Fibroblast of mammary gland (primary cell): ENCODE measurements around the gene SETBP1.

ENCODE experiments used
- DNase-seq: peaks from one replicate; pipeline ENCODE4 v3.0.0-alpha.2; 2010; ENCODE audit warnings: low read depth
- H3K4me3 ChIP-seq: 2 replicates; pipeline ENCODE4 v1.5.1; 2011; ENCODE audit warnings: low read depth, mild to moderate bottlenecking, low read length, moderate library complexity; ENCODE audit not compliant: control insufficient read depth
- TF ChIP-seq, protein P1 (sequence below): conservative IDR thresholded peaks from 2 replicates; pipeline ENCODE4 v1.5.1; 2011; ENCODE audit warnings: low read depth, low read length, inconsistent platforms; ENCODE audit not compliant: control insufficient read depth, insufficient read depth

Gene SETBP1

DNA sequence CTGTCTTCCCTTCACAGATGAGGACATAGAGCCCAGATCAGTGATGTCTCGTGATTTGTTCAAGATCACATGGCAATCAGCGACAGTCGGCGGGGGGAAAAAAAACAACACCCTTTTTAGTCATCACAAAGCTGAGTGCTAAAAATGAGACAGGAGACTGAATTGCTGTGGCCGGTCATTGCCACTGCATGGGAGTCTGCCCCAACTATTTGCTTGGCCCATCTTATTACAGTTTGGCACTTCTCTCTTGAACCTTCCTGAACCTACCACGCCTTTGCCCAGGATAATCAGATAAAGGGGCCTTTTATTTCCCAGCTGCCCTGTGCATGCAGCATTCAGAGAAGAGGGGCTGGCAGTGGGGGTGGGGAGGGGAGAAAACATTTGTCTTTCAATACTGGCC, 42.7 kb downstream of the SETBP1 start:
- TF ChIP-seq, protein P1, sequence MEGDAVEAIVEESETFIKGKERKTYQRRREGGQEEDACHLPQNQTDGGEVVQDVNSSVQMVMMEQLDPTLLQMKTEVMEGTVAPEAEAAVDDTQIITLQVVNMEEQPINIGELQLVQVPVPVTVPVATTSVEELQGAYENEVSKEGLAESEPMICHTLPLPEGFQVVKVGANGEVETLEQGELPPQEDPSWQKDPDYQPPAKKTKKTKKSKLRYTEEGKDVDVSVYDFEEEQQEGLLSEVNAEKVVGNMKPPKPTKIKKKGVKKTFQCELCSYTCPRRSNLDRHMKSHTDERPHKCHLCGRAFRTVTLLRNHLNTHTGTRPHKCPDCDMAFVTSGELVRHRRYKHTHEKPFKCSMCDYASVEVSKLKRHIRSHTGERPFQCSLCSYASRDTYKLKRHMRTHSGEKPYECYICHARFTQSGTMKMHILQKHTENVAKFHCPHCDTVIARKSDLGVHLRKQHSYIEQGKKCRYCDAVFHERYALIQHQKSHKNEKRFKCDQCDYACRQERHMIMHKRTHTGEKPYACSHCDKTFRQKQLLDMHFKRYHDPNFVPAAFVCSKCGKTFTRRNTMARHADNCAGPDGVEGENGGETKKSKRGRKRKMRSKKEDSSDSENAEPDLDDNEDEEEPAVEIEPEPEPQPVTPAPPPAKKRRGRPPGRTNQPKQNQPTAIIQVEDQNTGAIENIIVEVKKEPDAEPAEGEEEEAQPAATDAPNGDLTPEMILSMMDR: no peak
- DNase-seq: no peak
- no peak overlapping the region for H3K4me3 ChIP-seq

DNA sequence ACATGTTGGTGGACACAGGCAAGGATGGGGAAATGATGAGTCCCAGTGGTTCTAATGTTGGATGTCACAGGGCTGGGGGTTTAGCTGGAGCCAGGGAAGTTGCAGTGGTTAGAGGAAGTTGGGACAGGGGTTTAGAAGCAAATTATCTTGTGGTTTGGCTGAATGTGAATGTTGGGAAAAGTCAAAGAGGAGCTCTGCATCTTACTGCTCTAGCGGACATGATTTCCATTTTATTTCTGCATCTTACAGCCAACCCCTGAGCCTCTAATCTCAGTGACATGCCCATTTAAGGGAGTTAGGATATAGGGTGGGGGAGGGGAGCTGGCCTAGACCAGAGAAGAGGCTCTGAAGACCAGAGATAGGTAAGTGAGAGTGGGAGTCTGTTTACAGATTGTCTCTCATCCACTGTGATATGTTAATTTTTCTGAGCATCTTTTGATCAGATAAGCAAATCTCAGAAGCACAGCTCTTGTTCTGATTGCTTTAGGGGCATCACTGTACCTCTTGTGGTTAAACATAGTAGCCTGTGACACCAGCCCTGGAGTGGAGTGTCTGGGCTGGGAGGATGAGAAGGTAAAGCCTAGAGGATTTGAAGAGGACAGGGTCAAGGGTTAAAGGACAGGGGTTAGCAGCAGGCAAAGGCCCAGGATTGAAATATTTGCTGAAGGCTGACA, 43.6 kb downstream of the SETBP1 start:
- TF ChIP-seq, protein P1: no peak
- DNase-seq: no peak

DNA sequence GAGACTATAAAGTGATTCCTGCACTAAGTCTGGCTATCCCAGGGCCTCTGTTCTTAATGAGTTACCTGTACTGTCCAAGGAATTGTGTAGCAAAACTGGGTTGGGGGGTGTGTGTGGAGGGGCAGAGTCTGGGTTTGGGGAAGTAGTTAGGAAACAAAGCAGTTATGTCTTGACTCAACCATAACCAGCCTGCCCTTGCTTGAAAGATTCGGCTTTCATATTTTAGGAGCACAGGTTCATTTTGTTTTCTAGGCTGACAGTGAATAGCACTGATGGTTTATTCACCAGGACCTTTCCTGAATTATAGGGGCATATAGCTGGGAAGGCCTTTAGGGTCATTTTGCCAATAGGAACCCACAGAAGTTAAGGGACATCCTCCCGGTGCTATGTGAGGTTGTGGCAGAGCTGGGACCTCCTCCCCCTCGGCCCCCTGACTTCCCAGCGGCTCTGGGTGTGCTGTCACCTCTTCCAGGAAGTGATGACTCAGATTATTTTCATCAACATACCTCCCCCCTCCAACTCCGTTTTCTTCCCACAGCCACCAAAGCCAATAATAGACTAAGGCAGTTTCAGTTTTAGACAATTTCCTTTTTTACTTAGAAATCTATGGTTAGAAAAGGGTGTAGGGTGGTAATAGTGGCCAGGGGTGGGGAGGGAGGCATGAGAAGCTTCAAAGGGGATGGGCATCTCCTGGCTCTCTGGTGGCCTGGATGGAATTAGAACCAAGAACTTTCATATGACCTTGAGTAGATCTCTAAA, 44.8 kb downstream of the SETBP1 start:
- DNase-seq: peak; percentile 78
- H3K4me3 ChIP-seq: no peak overlapping the region
- TF ChIP-seq, protein P1: no peak

More for the DNA sequence above, 43.6 kb downstream of the SETBP1 start:
- H3K4me3 ChIP-seq: no peak overlapping the region

DNA sequence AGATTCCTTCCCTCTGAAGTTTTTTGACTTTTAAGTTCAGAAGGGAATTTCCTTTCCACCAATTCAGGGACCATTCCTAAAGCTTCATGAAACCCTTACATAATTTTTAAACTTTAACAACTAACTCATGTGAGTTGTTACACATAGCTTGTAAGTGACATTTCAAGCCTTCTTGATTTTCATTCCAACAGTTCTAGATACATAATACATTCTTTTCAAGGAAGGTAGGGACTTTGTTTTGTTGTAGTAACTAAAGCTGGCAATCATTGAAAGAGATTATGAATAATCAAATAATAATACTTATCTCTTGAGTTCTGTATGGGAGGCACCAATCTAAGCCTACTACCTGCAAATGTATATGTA, 45.4 kb downstream of the SETBP1 start:
- no peak overlapping the region for H3K4me3 ChIP-seq
- no peak for DNase-seq
- TF ChIP-seq, protein P1: no peak

DNA sequence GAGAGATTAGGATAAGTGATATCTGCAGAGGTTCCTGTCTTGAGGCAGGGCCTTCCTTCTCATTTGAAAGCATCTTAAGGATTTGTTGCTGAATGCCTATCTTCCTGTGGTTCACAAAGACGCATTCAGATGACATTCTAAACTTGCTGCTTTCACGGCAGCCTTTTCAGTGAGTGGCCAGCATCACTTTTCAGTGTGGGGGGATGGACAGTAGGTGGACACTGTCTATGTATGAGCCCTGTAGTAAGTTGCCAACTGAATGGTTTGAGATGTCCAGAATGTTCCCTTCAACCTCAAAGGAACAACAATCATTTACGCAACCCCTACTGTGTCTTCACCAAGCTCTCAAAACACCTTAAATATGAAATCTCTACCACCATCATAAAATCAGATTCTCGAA, 46.6 kb downstream of the SETBP1 start:
- no peak overlapping the region for H3K4me3 ChIP-seq
- TF ChIP-seq, protein P1: no peak
- no peak for DNase-seq

DNA sequence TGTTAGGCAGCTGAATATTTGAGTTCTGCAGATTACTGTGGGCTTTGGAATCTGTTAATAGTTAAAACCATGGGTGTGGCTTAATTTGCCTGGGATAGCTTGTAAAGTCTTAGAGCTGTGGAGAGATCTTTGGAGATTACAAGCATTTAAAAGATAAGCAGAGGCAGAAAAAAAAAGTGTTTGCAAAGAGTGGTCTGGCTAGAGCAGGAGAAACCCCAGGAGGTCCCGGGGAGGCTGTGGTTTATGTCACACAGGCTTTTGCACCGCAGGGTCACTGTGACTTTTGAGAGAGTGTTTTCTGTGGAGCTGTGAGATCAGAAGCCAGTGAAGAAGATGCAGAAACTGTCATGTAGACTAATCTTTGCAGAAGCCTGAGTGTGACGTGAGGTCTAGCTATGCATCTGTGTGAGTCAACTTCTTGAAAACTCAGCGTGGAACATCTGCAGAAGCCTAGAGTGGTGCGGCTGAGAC, 49.0 kb downstream of the SETBP1 start:
- peak; percentile 93 for DNase-seq
- TF ChIP-seq, protein P1: no peak
- H3K4me3 ChIP-seq: no peak overlapping the region
